ENCODE data around the gene MRPS6. TPM values are rescaled to one million over a fixed set of nuclear protein-coding genes. Genes with fewer than 3 reads are reported as not detected.

The MRPS6 gene
- 40.4 and 41.0 TPM in 2 replicates for total RNA-seq (2021)
- Bru-seq, nascent RNA, result percentile 92 among the genes with signal in this experiment
- percentile 99 among the genes with signal in this experiment for BruChase-seq, experiment 1, labeled RNA remaining after a 2-hour chase
- BruChase-seq, experiment 2, labeled RNA remaining after a 6-hour chase, result percentile 99 among the genes with signal in this experiment
- long read RNA-seq, transcript MRPS6-201 (3 exons, 990 nt), result major isoform, 66 of 71 reads
- long read RNA-seq, partial matches to known transcripts, result 0 of 71 reads
- long read RNA-seq, other reads (novel, unspliced or antisense), result 4 of 71 reads

- H4K20me1 ChIP-seq (ENCODE audit: insufficient read depth), result no peaks in the 10 kb centered on the region
- no peaks in the 10 kb centered on the region for H3K27me3 ChIP-seq (ENCODE audit: insufficient read depth, low read depth)
- peaks cover 41% of the 10 kb centered on the region for H3K79me2 ChIP-seq (ENCODE audit: low read depth)
- intact Hi-C loops (cut with micrococcal nuclease; ENCODE audit: unreplicated experiment), result loop anchor here (5.0 to 10.0 kb wide), 3 partner anchors 126 to 151 kb away; no protein-coding TSS in a partner anchor
- H3K4me1 ChIP-seq (replicated peaks; ENCODE audit: insufficient read depth), result peaks cover 22% of the 10 kb centered on the region
- H3F3A ChIP-seq (ENCODE audit: insufficient read depth, low read depth), result no peaks in the 10 kb centered on the region
- H3K4me2 ChIP-seq, result peak within 1 kb of the TSS; percentile 90
- no peaks in the 10 kb centered on the region for H3K9me2 ChIP-seq (ENCODE audit: insufficient read depth)
- no peak within 1 kb of the TSS for H3K27ac ChIP-seq
- ChIA-PET CTCF (interaction anchor here (0.6 kb wide), 1 partner anchor 130 kb away, joined by 3 read pairs; no protein-coding TSS in a partner anchor), POLR2A (ENCODE audit: unreplicated experiment) (interaction anchor here (0.5 kb wide), 1 partner anchor 1932 kb away, joined by 6 read pairs; no protein-coding TSS in a partner anchor)
- H3K9me3 ChIP-seq (ENCODE audit: insufficient read depth, low read depth), result no peaks in the 10 kb centered on the region
- TF ChIP-seq, protein P1, sequence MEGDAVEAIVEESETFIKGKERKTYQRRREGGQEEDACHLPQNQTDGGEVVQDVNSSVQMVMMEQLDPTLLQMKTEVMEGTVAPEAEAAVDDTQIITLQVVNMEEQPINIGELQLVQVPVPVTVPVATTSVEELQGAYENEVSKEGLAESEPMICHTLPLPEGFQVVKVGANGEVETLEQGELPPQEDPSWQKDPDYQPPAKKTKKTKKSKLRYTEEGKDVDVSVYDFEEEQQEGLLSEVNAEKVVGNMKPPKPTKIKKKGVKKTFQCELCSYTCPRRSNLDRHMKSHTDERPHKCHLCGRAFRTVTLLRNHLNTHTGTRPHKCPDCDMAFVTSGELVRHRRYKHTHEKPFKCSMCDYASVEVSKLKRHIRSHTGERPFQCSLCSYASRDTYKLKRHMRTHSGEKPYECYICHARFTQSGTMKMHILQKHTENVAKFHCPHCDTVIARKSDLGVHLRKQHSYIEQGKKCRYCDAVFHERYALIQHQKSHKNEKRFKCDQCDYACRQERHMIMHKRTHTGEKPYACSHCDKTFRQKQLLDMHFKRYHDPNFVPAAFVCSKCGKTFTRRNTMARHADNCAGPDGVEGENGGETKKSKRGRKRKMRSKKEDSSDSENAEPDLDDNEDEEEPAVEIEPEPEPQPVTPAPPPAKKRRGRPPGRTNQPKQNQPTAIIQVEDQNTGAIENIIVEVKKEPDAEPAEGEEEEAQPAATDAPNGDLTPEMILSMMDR (conservative IDR thresholded peaks at IDR 0.05), result no peak
- no peak for TF ChIP-seq EZH2 (IDR thresholded peaks at IDR 0.05; ENCODE audit: low read depth)
- DNase-seq, result peak; percentile 61 to 79
- H3K4me3 ChIP-seq, result peak within 1 kb of the TSS; percentile 84
- BruUV-seq (replicated peaks), result no TSS peak
- no peaks in the 10 kb centered on the region for H3K36me3 ChIP-seq (ENCODE audit: low read depth)
- H2AFZ ChIP-seq, result peak within 1 kb of the TSS; percentile 87
Observed at GRCh38 chr21:34073032-34073748, at the start of gene MRPS6, which contains the start of gene SLC5A3. Gene MRPS6, plus strand, starts transcription at chr21:34073578. Its CDS starts 123 bp downstream, at chr21:34073701. Gene SLC5A3, plus strand, starts transcription at chr21:34073578. Its CDS starts 21,621 bp downstream, at chr21:34095199.

DNA sequence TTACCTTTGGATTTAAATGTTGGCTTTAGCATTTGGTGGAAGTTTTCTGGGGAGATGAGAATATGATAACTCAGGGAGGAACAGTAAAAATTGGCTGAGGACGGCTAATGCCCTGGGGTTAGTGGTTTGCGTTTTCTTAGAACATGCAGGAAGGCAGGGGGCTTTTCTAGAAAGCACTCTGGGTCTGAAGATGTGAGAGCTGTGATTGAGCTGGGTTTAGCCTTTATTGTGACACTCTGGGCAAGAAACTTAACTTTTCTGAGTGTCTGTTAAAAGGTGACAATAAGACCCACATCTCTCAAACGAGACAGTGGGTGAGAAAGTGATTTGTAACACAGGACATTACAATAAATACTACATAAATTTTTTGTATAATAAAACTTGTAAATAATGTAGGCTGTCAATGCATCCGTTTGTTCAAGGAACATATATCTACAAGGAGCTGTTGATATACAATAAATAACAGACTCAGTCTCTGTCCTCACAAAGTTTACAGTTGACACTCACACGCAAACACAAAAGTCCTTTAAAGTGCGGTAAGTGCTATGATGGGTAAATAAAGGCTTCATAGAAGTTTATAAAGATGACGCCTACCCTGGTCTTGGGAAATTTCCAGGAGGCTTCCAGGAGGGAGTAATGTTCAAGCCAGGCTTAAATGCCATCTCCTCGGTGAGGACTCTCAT lies 49.5 kb upstream of the MRPS6 start:
- H3K9me3 ChIP-seq (ENCODE audit: insufficient read depth, low read depth), result no peaks in the 10 kb centered on the region
- no peaks in the 10 kb centered on the region for H3K4me1 ChIP-seq (replicated peaks; ENCODE audit: insufficient read depth)
- TF ChIP-seq EZH2 (IDR thresholded peaks at IDR 0.05; ENCODE audit: low read depth), result no peak
- TF ChIP-seq, protein P1 (conservative IDR thresholded peaks at IDR 0.05), result no peak
- H3K27ac ChIP-seq, result no peak overlapping the region
- H3K9me2 ChIP-seq (ENCODE audit: insufficient read depth), result no peaks in the 10 kb centered on the region
- no peaks in the 10 kb centered on the region for H4K20me1 ChIP-seq (ENCODE audit: insufficient read depth)
- H2AFZ ChIP-seq, result no peak overlapping the region
- no peak for DNase-seq
- intact Hi-C loops (cut with micrococcal nuclease; ENCODE audit: unreplicated experiment), result no loop called here
- ChIA-PET CTCF (no interaction called here), POLR2A (ENCODE audit: unreplicated experiment) (no interaction called here)
- no peaks in the 10 kb centered on the region for H3K79me2 ChIP-seq (ENCODE audit: low read depth)
- BruUV-seq (replicated peaks), result no TSS peak
- H3K36me3 ChIP-seq (ENCODE audit: low read depth), result no peaks in the 10 kb centered on the region
- H3F3A ChIP-seq (ENCODE audit: insufficient read depth, low read depth), result no peaks in the 10 kb centered on the region
- no peak overlapping the region for H3K4me3 ChIP-seq
- no peak overlapping the region for H3K4me2 ChIP-seq
- H3K27me3 ChIP-seq (ENCODE audit: insufficient read depth, low read depth), result no peaks in the 10 kb centered on the region

GRCh38 chr21:34024374-34024693 lies 49.0 kb upstream of the MRPS6 start:
- intact Hi-C loops (cut with micrococcal nuclease; ENCODE audit: unreplicated experiment), result no loop called here
- ChIA-PET CTCF (no interaction called here), POLR2A (ENCODE audit: unreplicated experiment) (no interaction called here)
- Histone ChIP-seq H3K27ac (no peak overlapping the region), H3K36me3 (ENCODE audit: low read depth) (no peaks in the 10 kb centered on the region), H3K4me1 (replicated peaks; ENCODE audit: insufficient read depth) (no peaks in the 10 kb centered on the region), H3F3A (ENCODE audit: insufficient read depth, low read depth) (no peaks in the 10 kb centered on the region), H4K20me1 (ENCODE audit: insufficient read depth) (no peaks in the 10 kb centered on the region), H3K9me2 (ENCODE audit: insufficient read depth) (no peaks in the 10 kb centered on the region), H3K9me3 (ENCODE audit: insufficient read depth, low read depth) (no peaks in the 10 kb centered on the region), H3K79me2 (ENCODE audit: low read depth) (no peaks in the 10 kb centered on the region), H3K27me3 (ENCODE audit: insufficient read depth, low read depth) (no peaks in the 10 kb centered on the region), H3K4me3 (no peak overlapping the region), H2AFZ (no peak overlapping the region), H3K4me2 (no peak overlapping the region)
- no TSS peak for BruUV-seq (replicated peaks)
- no peak for TF ChIP-seq EZH2 (IDR thresholded peaks at IDR 0.05; ENCODE audit: low read depth)
- TF ChIP-seq, protein P1 (conservative IDR thresholded peaks at IDR 0.05), result no peak
- no peak for DNase-seq

Measured in PC-9 (cell line).